Karpas-422 (cell line): ENCODE results near the gene TLE4. TPM values are rescaled to one million over a fixed set of nuclear protein-coding genes. Genes with fewer than 3 reads are reported as not detected.

ENCODE experiments used
- DNase-seq: peaks from one replicate; pipeline ENCODE4 v3.0.0-alpha.2; 2015
- H2AFZ ChIP-seq: fragments of 200-600 bp; sonication (generic); 2 replicates; pipeline ENCODE4 v1.6.1; 2014; ENCODE audit warnings: antibody characterized with exemption, low read length, mixed read lengths
- H3K27ac ChIP-seq: fragments of 200-600 bp; sonication (generic); 2 replicates; pipeline ENCODE4 v1.5.1; 2014; ENCODE audit warnings: mild to moderate bottlenecking, low read length, moderate library complexity
- H3K27me3 ChIP-seq: fragments of 200-600 bp; sonication (generic); 2 replicates; pipeline ENCODE4 v1.6.1; 2014; ENCODE audit warnings: low read length, mixed read lengths
- H3K36me3 ChIP-seq: fragments of 200-600 bp; sonication (generic); 2 replicates; pipeline ENCODE4 v1.6.1; 2014; ENCODE audit warnings: low read length, mixed read lengths; ENCODE audit not compliant: insufficient read depth
- H3K4me1 ChIP-seq: fragments of 200-600 bp; sonication (generic); 2 replicates; pipeline ENCODE4 v1.6.1; 2014; ENCODE audit warnings: mild to moderate bottlenecking, low read length, mixed read lengths
- H3K4me2 ChIP-seq: fragments of 200-600 bp; sonication (generic); 2 replicates; pipeline ENCODE4 v1.6.1; 2014; ENCODE audit warnings: low read length, low read depth, mild to moderate bottlenecking; ENCODE audit not compliant: poor library complexity, severe bottlenecking
- H3K4me3 ChIP-seq: fragments of 200-600 bp; sonication (generic); 2 replicates; pipeline ENCODE4 v1.5.1; 2014; ENCODE audit warnings: mild to moderate bottlenecking, antibody characterized with exemption, low read length, mixed read lengths
- H3K79me2 ChIP-seq: fragments of 200-600 bp; sonication (generic); 2 replicates; pipeline ENCODE4 v1.6.1; 2014; ENCODE audit warnings: mild to moderate bottlenecking, low read length, mixed read lengths
- H3K9ac ChIP-seq: fragments of 200-600 bp; sonication (generic); 2 replicates; pipeline ENCODE4 v1.6.0; 2014; ENCODE audit warnings: low read length
- H3K9me2 ChIP-seq: fragments of 200-600 bp; sonication (generic), shearing (Covaris generic); replicated peaks from 2 replicates; pipeline ENCODE4 v1.6.0; 2014; ENCODE audit warnings: mild to moderate bottlenecking, low read length, moderate library complexity; ENCODE audit not compliant: insufficient read depth
- H3K9me3 ChIP-seq: fragments of 300-700, 200-600 bp; sonication (generic); 2 replicates; pipeline ENCODE4 v1.6.1; 2014; ENCODE audit warnings: low read length, mixed read lengths
- H4K20me1 ChIP-seq: fragments of 200-600 bp; sonication (generic); 2 replicates; pipeline ENCODE4 v1.6.1; 2014; ENCODE audit warnings: mild to moderate bottlenecking, antibody characterized with exemption, low read length, low read depth; ENCODE audit not compliant: insufficient read depth
- total RNA-seq: library from RNA; depleted of rRNA; stranded (reverse); fragments of >200 nt; shearing (Covaris generic); gene quantifications from 2 replicates; pipeline ENCODE4 v1.2.3, GENCODE V29; 2014; ENCODE audit warnings: low replicate concordance

The TLE4 gene
- total RNA-seq, 1 experiment from 2014 or later: 65.3 TPM

DNA sequence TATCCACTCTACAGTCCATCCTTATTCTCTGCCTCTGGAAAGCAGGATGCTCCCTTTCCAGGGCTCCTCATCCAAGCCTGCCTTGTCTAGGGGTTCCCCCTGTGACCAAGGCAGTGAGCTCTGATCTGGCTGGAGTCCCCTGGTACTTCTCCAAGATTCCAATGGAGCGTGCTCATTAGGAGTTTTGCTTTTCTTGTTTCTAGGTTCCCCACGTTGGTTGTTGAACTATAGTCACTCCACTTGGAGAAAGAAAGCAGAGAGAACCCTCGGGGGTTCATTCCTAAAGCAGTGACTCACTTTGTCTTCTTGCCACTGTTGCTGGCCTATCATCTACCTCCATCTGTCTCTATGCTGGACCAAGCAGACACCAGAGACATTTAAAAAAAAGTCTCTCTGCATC, 192.6 kb downstream of the TLE4 start:
- Histone ChIP-seq H3K79me2 (no peaks in the 10 kb centered on the region), H3K36me3 (no peaks in the 10 kb centered on the region), H3K9me3 (no peaks in the 10 kb centered on the region), H3K4me1 (no peaks in the 10 kb centered on the region), H3K4me2 (no peak overlapping the region), H3K9ac (no peak overlapping the region), H4K20me1 (no peaks in the 10 kb centered on the region), H3K9me2 (no peaks in the 10 kb centered on the region), H2AFZ (no peak overlapping the region), H3K27ac (no peak overlapping the region), H3K4me3 (no peak overlapping the region), H3K27me3 (no peaks in the 10 kb centered on the region)
- no peak for DNase-seq

DNA sequence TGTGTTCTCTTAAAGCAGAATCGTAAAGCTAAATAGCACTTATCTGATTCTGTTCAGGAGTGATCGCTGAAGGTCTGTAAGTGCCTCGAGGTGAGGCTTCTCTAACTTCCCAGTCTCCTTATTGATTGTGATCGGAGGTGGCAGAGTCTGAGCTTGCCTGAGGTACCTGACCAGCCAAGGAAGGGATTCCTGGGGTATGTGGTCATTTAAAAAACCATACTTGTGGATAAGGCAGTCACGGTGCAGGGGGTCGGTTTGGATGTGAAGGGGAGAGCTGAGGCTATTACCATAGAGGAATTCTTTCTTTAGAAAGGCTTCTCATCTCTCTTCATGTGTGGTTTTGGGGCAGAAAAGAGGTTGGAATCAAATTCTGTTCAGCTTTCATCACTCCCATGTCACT, 193.7 kb downstream of the TLE4 start:
- no peak for DNase-seq
- Histone ChIP-seq H3K4me1 (no peaks in the 10 kb centered on the region), H3K9me2 (no peaks in the 10 kb centered on the region), H3K79me2 (no peaks in the 10 kb centered on the region), H3K4me3 (no peak overlapping the region), H3K27me3 (no peaks in the 10 kb centered on the region), H3K4me2 (no peak overlapping the region), H2AFZ (no peak overlapping the region), H3K9me3 (no peaks in the 10 kb centered on the region), H3K27ac (no peak overlapping the region), H3K9ac (no peak overlapping the region), H4K20me1 (no peaks in the 10 kb centered on the region), H3K36me3 (no peaks in the 10 kb centered on the region)

DNA sequence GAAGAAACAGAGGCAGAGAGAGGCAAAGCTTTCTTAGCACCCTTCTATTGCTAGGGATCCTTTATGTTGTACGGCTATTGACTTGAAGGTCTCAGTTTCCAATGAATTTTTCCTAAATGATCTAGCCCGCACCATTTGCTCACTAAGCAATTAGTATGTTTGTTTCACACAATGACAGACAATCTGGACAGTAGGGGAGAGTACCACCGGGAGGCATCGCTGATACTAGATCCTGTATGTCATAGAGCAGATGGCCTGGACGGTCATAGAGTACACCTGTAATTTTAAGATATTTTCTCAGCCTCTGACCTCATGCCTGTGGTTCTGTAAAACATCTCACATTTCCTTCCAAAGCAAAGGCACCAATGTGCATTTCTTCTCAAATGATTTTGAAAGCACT, 194.3 kb downstream of the TLE4 start:
- Histone ChIP-seq H4K20me1 (no peaks in the 10 kb centered on the region), H3K4me2 (no peak overlapping the region), H3K27me3 (no peaks in the 10 kb centered on the region), H3K9me3 (no peaks in the 10 kb centered on the region), H3K27ac (no peak overlapping the region), H3K4me1 (no peaks in the 10 kb centered on the region), H3K4me3 (no peak overlapping the region), H3K36me3 (no peaks in the 10 kb centered on the region), H3K79me2 (no peaks in the 10 kb centered on the region), H2AFZ (no peak overlapping the region), H3K9me2 (no peaks in the 10 kb centered on the region), H3K9ac (no peak overlapping the region)
- no peak for DNase-seq

DNA sequence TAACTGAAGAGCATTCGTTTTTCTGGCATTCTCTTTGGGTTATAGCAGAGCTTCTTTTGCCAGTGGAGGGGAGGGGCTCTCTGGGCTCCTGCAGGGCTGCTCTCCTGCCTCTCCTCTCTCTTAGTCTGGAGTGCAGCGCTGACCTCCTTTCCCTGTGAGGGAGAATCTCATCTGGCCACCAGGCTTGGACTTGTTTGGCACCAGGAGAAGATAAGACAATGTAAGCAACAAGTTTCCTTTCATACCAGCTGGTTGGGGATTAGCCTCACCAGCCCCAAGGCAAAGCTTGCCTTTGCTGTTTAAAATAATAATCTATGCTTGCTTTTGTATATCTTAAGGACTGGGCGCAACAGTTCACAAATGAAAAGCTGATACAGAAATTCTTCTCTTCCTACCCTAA, 196.4 kb downstream of the TLE4 start:
- Histone ChIP-seq H3K4me1 (no peaks in the 10 kb centered on the region), H3K9me2 (no peaks in the 10 kb centered on the region), H3K36me3 (no peaks in the 10 kb centered on the region), H3K27me3 (no peaks in the 10 kb centered on the region), H3K9ac (no peak overlapping the region), H4K20me1 (no peaks in the 10 kb centered on the region), H2AFZ (no peak overlapping the region), H3K27ac (no peak overlapping the region), H3K4me3 (no peak overlapping the region), H3K4me2 (no peak overlapping the region), H3K79me2 (no peaks in the 10 kb centered on the region), H3K9me3 (no peaks in the 10 kb centered on the region)
- DNase-seq: no peak

DNA sequence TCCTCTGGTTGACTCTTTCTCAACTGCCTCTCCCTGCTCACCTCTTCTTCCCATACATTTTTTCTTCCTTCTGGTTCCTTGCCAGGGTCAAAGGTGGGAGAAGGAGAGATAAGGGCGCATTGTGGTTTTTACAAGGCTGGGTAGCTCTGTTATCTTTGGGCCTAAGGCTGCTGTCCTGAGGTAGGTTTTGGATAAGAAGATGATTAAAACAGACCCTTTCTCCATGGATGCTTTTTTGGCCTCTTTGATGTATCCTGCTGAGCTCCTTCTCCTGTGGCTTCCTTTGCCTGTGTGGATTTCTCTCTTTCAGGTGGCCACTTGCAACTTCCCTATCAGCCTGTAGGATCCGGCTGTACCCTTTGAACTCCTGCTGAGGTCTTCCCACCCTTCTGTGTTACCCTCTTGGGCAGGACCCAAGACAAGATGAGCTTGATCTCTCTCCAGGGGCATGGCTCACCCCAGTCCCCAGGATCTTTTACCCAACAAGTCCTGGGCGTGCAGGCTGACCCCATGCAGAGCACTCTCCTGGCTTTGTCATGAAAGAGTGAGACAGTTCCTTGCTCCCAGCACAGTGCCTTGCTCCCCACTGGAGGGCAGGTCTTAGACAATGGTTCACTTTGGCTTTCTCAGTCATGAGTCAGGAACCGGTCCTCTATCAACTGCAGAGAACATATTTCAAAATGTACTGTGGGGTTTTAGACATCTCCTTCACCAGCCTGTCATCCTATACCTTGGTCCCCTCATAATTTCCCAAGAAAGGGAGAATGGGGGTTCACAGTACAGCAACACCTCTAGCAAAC, 197.9 kb downstream of the TLE4 start:
- H3K9ac ChIP-seq: no peak overlapping the region
- H3K4me2 ChIP-seq: no peak overlapping the region
- H3K4me3 ChIP-seq: no peak overlapping the region
- H3K9me3 ChIP-seq: no peaks in the 10 kb centered on the region
- H3K9me2 ChIP-seq: no peaks in the 10 kb centered on the region
- no peak for DNase-seq
- no peaks in the 10 kb centered on the region for H4K20me1 ChIP-seq
- H3K27ac ChIP-seq: no peak overlapping the region
- H3K27me3 ChIP-seq: no peaks in the 10 kb centered on the region
- H3K36me3 ChIP-seq: no peaks in the 10 kb centered on the region
- no peaks in the 10 kb centered on the region for H3K79me2 ChIP-seq
- H2AFZ ChIP-seq: no peak overlapping the region
- no peaks in the 10 kb centered on the region for H3K4me1 ChIP-seq

DNA sequence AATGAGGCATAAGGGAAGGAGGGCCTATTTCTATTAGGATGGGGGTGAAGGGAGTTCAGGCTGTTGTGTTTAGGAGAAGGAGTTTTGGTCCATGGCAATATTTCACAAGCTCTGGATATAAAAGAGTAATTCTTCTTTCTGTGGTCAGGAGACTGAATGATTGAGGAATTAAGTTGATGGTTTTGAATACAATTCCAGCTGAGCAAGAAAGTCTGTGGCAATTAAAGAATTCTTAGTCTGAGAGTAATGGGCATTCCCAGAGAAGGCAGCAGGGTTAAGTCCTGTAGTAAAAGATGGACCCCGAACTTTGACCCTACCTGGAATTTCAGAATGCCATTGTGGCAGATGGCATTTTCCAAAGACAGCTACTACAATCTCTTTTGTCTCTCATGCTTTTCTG, 202.6 kb downstream of the TLE4 start:
- H3K27ac ChIP-seq: no peak overlapping the region
- H3K4me1 ChIP-seq: no peaks in the 10 kb centered on the region
- no peaks in the 10 kb centered on the region for H3K36me3 ChIP-seq
- H3K27me3 ChIP-seq: no peaks in the 10 kb centered on the region
- H3K4me3 ChIP-seq: no peak overlapping the region
- no peak overlapping the region for H2AFZ ChIP-seq
- H3K9ac ChIP-seq: no peak overlapping the region
- no peaks in the 10 kb centered on the region for H3K9me3 ChIP-seq
- no peak overlapping the region for H3K4me2 ChIP-seq
- no peaks in the 10 kb centered on the region for H3K9me2 ChIP-seq
- no peaks in the 10 kb centered on the region for H3K79me2 ChIP-seq
- DNase-seq: no peak
- no peaks in the 10 kb centered on the region for H4K20me1 ChIP-seq
